Hematopoietic multipotent progenitor cell treated with erythropoietin and hydrocortisone succinate and interleukin-3 and kit ligand, for 8 days (in vitro differentiated cells): ENCODE results near the gene MRPS9.
A peak's percentile ranks its signal among the peaks of the same experiment; 100 is the strongest.

Experiments
- DNase-seq: peaks from one replicate; pipeline ENCODE4 v3.0.0-alpha.2; 2015

Gene MRPS9

DNA sequence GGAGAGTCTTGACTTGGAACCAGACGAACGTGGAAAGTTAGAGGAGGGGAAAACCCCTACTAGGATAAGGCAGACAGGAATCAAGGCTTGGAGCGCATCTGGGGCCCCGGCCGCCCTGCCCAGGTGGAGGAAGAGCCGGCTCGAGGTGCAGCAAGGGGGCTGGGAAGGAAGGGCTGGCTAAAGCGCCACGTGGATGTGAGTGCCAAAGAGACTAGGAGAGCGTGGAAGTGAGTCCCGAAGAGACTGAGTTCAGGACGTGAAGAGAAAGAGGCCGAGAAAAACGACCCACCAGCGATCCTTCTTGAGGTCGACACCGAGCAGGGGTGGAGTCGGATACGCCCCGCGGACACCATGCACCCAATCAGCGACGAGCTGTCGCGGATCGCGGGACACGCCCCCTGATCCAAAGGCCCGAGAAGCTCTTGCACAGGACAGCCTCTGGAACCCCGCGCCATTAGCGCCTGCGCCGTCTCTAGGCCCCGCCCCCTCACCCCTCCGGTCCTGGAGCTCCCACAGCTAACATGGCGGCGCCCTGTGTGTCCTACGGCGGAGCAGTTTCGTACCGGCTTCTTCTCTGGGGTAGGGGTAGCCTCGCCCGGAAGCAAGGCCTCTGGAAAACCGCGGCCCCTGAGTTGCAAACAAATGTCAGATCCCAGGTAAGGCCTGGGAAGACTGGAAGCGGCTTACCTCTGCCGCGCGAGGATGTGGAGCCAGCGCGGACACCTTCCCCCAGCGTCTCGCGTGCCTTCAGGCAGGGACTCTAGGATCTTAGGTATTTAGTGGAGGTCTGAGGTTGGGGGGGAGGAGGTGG, at the start of gene MRPS9:
Gene MRPS9, plus strand, starts transcription at position 498 of the 811 bp plus-strand sequence. Its CDS starts 24 bp downstream, at position 522.
- peak; percentile 97 for DNase-seq

DNA sequence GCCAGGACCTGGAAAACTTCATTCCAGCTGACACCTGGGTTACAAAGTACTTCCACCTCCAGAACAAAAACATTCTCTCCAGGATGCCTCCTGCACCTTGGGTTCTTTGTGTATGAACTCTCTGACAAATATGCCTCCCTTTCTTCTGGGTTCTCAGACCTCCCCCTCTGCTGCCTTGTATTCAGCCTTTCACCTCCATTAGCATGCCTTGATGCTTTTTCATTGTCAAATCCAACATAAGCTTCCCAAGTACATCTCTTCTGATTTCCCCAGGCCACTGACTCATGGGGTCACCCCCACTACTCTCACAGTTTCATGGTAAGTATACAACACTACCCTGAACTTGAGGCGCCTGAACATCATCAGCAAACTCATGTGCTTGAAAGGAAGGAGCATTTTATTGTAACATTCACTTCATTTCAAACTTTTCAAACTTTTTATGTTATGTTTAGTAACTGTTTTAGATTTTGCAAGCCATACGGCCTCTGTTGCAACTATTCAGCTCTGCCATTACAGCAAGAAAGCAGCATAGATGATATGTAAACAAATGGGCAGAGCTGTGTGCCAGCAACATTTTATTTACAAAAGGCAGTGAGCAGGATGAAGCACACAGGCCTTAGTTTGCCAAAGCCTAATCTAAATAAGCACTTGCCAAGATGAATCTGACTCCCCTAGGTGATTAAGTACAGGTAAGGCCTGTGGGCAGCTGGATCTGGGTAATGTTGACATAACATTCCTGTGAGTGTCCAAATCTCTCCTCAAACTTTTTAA, 32.5 kb upstream of the MRPS9 start:
- no peak for DNase-seq

DNA sequence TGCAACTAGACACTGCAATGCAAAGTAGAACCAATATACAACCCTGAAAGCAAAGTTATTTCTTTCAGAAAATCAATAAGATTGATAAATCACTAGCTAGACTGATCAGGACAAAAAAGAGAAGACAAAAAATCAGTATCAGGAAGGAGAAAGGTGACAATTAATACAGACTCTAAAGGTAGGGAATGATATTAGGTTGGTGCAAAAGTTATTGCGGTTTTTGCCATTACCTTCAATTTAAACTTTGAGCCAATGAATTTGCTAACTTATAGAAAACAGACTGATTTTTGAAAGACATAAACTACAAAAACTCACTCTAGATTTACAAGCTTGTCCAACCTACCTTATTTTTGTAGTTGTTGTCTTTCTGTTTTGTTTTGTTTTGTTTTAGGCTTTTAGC, 30.5 kb upstream of the MRPS9 start:
- DNase-seq: no peak

DNA sequence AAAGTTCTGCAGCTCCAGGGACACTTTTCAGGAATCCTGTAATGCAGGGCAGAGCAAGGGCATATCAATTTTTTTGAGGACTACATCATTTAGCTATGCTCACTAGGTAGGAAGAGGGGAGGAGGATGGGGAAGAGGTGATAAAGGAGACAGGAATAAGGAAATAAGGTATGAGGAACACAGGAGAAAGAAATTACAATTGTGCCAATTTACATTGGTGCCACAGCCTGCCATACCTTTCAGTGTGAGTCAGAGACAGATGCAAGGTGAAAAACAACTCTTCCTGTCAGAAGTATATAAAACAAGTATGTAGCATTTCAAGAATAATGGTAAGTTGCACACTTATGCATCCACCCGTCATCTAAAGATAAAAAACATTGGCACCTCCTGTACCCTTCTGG, 5.4 kb upstream of the MRPS9 start:
- DNase-seq: no peak

DNA sequence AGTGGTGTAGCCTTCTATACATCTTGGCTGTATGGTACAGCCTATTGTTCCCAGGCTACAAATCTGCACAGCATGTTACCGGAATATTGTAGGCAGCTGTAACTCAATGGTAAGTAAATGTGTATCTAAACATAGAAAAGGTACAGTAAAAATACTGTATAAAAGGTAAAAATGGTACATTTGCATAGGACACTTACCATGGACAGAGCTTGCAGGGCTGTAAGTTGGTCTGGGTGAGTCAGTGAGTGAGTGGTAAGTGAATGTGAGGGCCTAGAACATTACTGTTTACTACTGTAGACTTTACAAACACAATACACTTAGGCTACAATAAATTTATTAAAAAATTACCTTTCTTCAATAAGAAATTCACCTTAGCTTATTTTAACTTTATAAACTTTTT, 3.7 kb upstream of the MRPS9 start:
- no peak for DNase-seq

DNA sequence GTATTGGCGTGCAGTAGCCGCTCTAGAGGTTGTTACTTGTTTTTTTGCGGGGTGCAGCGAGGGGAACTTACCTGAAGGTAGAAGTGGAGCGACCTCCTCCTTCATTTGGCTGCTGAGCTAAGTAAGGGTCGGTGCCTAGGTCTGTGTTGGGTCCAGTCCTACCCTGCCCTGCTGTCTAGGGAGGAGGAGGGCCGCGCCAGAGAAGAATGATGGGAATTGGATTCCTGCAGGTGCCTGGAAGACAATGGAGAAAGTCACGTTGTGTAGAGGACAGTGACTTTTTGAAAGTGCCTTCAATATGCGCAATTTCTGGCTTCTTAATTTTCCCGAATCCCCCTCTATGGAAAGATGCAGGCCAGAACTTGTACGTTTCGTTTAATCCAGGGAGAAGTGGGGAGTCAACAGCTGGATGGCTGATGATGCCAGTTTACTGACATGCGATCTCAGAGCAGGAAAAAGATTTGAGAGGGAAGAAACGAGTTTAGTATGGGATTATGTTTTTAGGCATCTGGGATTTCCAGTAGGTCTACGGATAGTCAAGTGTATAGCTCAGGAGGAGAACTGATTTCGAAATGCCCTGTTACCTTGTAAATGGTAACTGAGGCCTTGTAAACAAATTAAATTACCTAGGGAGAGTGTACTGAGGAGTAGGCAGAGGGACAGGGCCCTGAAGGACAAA, 653 bp downstream of the MRPS9 start:
- no peak for DNase-seq

DNA sequence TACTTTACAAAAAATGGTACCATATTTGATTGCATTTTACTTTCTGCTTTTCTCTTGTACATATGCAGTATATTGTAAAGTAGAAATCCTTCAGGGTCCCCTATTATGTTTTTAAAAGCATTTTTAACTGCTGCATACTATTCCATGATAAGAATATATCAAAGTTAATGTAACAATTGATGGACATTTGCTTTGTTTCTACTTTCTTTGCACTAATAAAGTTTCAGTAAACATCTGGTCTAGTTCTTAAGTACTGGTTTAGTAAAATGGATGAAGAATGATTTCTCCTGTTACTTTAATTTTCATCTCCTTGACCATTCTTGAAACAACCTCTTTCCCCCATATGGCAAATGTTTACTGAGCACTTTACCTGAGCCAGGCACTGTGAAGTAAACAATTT, 1.7 kb downstream of the MRPS9 start:
- DNase-seq: no peak

DNA sequence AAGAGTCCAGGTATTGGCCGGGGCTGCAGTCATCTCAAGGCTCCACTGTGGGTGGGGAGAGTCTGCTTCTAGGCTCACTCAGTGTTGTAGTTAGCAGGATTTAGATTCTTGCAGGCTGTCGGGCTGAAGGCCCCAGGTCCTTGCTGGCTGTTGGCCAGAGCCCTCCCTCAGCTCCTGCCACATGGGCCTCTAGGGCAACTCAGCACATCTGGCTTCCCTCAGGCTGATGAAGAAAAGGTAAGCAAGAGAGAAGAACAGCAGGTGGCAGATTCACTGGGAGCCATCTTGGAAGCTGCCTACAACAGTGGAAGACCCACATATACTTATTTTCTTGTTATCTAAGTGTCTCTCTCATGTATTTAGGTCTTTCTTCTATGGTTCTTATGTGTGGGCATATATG, 4.3 kb downstream of the MRPS9 start:
- peak; percentile 64 for DNase-seq

DNA sequence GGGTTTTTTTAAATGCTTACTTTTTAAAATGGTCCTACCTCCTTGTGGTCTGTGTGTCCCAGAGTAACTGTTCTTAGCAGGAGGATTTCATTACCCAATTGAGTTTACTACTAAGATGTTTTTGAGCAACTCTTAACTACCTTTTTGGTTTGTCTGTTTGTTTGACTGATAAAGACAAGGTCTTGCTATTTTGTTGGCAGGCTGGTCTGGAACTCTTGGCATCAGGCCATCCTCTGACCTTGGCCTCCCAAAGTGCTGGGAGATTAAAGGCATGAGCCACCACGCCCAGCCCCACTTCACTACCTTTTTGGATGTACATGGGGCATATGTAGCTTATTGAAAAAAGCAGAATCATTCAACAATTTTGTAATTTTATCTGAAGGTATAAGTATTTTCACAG, 14.9 kb downstream of the MRPS9 start:
- peak; percentile 96 for DNase-seq

DNA sequence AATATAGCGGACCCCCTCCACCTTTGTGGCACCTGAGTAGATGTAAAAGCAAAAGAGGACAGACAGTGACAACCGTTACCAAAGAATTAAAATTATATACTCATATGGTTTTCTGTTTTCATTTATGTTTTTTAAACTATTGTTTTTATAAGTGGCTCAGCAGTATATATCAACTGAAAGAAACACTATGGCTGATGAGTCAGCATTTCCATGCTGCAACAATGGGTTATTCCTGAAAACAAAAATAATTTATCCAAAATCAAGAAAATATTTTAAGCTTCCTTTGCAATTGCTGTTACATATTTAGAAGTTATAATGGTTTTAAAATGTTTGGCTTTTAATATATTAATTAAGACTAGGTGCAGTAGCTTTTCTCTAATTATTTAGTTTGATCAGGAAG, 17.7 kb downstream of the MRPS9 start:
- DNase-seq: peak; percentile 44

DNA sequence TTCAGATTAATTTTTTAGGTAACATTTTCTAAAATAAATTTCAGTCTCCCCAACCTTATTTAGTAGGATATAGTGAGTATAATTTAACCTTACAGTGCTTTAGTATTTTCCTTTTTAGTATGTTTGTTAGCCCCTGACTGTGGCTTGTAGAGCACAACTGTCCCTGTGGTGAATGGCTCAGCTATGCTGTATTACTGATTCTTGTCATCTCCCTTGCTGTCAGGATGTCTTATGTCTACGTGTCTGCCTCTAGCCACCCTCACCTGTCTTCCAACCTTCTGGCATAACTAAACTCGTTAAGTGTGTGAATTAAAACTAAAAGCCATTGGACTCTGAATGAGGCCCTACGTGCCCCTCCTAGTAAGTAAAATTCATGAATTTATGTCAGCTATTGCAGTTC, 18.4 kb downstream of the MRPS9 start:
- DNase-seq: no peak

DNA sequence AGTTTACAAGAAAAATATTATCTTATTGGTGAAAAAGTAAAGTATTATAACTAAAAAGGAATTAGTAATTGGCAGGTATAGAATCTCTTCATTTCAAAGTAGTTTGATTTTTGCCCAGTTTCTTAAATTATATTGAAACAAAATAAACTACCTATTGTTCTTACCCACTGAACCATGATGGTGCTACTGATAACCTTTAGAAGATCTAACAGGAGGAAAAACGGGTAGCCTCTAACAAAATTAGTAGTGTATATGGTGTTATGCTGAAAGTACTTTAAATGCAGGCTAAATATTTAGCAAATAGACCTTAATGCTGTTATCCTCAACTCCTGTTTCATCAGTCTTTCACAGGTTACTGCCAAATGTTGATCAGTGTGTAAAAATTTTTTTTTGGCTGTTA, 19.1 kb downstream of the MRPS9 start:
- DNase-seq: no peak

DNA sequence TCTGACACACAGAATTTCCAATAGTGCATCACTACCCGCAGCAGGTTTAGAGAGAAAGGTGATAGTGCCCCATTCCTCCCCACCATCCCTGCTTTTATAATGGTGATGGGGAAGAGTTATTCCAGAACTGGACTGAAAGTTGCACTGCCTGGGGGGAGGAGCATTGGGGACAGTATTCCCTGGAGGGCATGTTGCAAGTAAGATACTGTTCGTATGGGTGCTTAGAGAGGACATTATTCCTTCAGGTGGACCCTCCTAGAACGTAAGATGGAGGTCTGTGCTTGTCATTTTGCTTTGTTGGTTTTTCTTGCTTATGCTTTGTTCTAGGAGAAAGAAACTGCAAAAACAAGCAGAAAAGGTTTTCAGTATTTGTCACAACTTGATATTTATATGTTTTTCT, 23.7 kb downstream of the MRPS9 start:
- no peak for DNase-seq

DNA sequence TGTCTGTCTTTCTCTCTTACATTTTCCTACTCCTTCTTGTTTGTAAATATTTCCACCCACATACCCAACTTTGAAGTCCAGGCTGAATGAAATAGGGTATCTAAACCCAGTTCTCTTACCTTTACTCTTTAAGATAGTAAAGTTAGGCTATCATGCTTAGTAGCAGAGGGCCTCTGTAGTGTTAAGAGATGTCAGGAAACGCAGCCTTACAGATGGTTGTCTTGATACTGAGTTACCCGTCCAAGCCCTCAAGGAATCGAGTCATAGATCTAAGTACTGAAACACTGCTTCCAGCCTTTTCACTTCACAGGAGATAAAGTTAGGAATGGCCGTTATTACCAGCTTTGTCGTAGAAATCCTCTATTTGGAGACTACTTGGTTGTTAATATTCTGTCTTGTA, 24.3 kb downstream of the MRPS9 start:
- DNase-seq: peak; percentile 55

DNA sequence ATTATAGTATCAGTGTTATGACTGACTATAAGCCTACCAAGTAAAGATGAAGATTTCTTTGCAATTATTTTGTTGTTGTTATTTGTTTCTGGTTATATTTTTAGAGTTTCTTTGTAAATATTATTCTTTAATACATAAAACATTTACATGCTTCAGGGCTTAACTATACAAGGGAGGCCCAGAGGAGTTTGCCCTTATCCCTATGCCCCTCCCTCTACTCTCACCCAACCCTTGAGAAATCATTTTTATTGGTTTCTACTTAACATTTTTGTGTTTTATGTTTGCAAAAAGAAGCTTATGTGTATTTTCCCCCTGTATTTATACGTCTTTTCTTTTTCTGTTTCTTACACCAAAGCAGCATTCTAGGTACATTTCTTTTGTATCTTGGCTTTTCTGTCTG, 30.5 kb downstream of the MRPS9 start:
- no peak for DNase-seq

DNA sequence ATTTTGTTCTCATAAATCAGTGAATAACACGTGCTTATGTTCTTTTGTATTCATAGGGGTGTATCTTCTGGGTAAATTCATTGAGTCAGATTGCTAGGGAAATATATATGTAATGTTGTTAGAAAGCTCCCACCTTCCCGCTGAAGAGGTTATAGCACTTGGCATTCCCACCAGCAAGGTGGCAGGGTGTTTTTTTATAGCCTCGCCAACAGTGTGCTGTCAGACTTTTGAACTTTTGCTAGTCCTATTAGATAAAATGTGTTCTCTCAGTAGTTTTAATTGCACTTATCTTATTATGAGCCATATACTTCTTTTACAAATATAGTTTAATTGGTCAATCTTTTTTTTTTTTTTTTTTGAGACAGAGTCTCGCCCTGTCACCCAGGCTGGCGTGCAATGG, 31.0 kb downstream of the MRPS9 start:
- no peak for DNase-seq

DNA sequence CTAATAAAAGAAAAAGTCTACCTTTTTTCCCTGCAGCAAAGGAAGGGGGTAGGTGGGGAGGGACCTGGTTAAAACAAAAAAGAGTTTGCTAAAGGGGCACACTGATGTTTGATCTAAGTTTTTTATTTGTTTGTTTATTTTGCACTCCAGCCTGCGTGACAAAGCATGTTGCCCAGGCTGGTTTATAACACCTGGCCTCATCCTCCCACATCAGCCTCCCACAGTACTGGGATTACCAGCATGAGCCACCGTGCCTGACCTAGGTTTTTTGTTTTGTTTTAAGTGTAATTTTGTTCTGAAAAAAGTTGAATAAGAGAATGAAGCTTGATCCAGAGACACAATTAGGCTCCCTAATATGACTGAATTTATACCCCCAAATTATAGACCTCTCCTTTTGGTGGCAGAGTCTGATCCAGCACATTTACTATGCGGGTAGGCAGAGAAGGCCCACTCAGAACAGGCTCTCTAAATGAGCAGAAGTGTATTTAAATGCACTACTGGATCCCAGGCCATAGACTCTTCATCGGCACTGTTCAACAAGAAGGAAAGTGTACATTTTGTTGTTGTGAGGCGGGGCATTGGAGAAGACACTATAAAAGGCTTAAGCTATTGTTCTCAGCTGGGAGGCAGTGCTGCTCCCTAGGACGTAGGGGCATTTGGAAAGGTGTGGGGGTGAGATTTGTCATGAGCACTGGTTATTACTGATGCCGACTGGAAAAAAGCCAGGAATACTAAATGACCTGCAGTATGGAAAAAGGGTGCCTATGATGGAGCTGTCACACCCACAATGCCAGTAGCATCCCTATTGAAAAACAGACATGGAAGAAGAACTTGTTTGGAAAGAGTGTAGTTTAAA, 32.4 kb downstream of the MRPS9 start:
- DNase-seq: no peak

DNA sequence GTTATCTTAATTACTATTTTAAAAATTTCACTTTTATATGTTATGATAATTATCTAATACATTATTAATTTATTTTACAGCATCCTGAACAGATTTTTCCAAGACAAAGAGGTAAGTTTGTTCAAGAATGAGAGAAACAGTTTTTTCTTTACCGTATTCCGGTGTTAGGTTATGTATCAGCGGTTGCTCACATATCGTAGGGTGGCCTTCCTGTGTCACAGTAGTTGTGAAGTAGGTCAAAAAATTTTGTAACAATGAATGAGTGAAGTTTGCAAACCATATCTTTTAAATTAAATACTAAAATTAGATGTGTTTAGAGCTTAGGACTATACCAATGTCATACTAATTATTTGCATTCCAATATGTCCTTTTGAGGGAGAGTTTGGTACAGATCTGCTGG, 33.5 kb downstream of the MRPS9 start:
- no peak for DNase-seq

DNA sequence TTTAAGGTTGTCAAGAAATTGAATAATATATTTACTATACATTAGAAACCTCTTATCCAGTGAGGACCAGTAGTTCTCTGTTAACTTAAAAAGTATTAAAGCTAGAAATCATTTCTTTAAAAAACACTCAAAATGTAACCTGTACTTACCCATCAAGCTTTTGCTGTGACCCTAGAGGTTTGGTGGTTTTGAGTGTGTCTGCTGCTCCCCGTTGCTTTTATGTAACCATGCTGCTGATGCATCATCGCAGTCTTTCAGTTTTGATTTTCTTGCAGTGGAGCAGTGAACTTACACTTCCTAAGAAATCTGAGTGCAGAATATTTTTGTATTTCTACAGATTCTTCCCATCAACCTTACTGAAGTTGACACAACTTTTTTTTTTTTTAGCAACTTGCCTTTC, 34.2 kb downstream of the MRPS9 start:
- no peak for DNase-seq

DNA sequence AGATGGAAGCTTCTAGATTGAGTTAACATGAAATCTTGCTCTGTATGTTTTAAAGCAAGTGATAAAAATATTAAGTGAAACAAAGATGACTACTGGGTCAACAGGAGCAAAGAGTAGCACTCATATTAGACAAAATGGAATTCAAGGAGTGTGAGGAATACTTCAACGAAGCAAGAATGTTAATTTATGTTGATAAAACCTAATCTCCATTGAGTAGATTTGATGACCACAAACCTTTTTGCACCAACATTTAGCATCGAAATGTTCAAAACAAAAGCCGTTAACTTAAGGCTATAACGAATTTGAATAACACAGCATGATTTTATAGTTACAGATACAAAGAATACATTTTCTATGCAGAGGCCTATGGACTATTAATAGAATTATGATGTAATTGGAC, 35.7 kb downstream of the MRPS9 start:
- DNase-seq: no peak

DNA sequence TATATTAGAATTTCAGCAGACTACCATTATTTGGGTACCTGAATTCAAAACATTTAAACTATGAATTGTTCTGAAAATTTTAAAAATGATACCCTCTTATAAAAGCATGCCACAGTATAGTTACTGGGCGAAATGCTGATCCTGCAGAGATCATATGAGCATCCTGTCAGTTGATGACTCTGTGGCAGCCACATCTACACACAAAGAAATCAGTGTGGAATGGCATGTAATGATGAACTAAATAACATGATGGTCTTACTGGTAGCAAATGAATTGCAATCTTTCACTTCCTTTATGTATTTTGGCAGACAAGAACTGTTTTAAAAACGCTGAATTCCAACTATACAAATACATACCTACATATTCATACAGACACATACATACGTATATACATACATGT, 38.3 kb downstream of the MRPS9 start:
- DNase-seq: no peak

DNA sequence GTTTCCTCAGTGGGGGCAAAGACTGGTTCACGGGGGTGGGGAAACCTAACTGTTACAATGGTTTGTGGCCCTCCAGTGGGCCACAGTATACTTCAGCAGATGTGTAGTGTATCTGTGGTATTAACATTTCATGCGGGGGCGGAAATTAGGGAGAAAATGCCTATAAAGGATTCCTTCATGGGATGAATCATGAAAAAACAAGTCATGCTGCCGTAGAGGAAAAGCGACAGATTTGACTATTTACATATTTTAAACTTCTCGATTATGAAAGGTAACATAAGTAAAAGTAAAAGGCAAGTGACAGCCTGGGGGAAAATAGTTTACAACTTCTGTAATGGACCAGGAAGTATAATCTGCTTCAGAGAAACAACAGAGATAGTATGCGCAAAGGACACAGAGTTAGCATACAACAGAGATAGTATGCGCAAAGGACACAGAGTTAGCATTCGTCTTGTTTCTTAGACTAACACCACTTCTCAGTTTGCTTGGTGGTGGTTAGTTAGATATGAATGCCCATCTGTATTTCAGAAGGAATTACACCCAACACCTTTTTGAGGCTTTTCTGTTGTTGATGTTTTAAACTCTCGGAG, 41.1 kb downstream of the MRPS9 start:
- DNase-seq: no peak

DNA sequence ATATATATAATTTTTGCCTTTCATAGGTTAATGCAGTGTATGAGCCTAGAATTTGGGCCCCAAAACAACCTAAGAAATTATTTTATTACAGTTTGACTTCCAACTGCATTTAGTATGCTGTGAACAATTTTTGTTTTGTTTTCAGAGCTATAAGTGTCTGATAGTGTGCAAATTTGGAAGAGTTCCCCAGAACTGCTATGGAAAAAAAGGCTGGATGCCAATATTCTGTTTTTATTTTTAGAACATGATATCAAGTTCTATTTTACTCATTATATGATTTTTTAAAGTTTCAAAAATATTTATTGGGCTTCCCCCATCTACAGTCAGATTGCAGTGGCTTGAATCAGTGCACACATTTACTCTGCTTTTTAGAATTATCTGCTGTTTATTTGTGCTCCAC, 42.6 kb downstream of the MRPS9 start:
- DNase-seq: no peak
